Testis (tissue), 3 donors: ENCODE data around the gene CMTM4. TPM values are rescaled to one million over a fixed set of nuclear protein-coding genes. Genes with fewer than 3 reads are reported as not detected.

Experiments
- DNase-seq: peaks from one replicate; pipeline ENCODE4 v3.0.0-alpha.2; 2019
- H3K27ac ChIP-seq, 2 donors: fragments of 200-600 bp; sonication (generic); one replicate each; pipeline ENCODE4 v1.5.1; 2019
- H3K27me3 ChIP-seq: fragments of 200-600 bp; sonication (generic); one replicate; pipeline ENCODE4 v1.5.1; 2019
- H3K36me3 ChIP-seq: fragments of 200-600 bp; sonication (generic); one replicate; pipeline ENCODE4 v1.5.1; 2017; ENCODE audit warnings: low read depth; ENCODE audit errors: missing control alignments
- H3K4me1 ChIP-seq: fragments of 200-600 bp; sonication (generic); one replicate; pipeline ENCODE4 v1.5.1; 2019
- H3K4me3 ChIP-seq, 2 donors: fragments of 200-600 bp; sonication (generic); one replicate each; pipeline ENCODE4 v1.5.1; 2017 to 2019
- H3K9me3 ChIP-seq: fragments of 200-600 bp; sonication (generic); one replicate; pipeline ENCODE4 v1.5.1; 2017
- POLR2A ChIP-seq: fragments of 450-650 bp; IDR thresholded peaks from one replicate; pipeline ENCODE4 v1.6.1; 2017; ENCODE audit warnings: antibody characterized with exemption, mild to moderate bottlenecking, moderate library complexity
- WGBS, 2 donors: methylation state at CpG; one replicate each; pipeline ENCODE4 v1.1.5; 2018; 5-methylcytosine and 5-hydroxymethylcytosine counted together
- intact Hi-C: fragments of 100-400 bp; cut with DNase I; formaldehyde crosslinking; loops from one replicate; pipeline ENCODE4 v1.15.1; 2023; ENCODE audit warnings: low total_unique reads
- polyA plus RNA-seq: library from polyadenylated mRNA; stranded (reverse); fragments of 350-450 nt; fragmentation: Illumina TruSeq; extraction: RNeasy Lipid Tissue Mini Kit (QIAGEN cat#74804); gene quantifications from one replicate; pipeline ENCODE4 v1.2.3, GENCODE V29; 2014; ENCODE audit warnings: low read depth, low replicate concordance; ENCODE audit not compliant: insufficient read depth
- total RNA-seq, 2 donors: library from RNA; depleted of rRNA; stranded (reverse); fragments of >200 nt; gene quantifications; one replicate each; pipeline ENCODE4 v1.2.3, GENCODE V29; 2016
- TF ChIP-seq, protein P1 (sequence below), 3 experiments: fragments of 450-650 bp in 2 of 3; fragments of 200-600 bp in 1 of 3; sonication (generic) in 1 of 3; IDR thresholded peaks; one replicate each; pipeline ENCODE4 v1.5.1; 2016 to 2019; ENCODE audit warnings: antibody characterized with exemption in 3 of 3, mild to moderate bottlenecking in 2 of 3, moderate library complexity in 1 of 3

CMTM4 gene
- total and polyA plus RNA-seq, 3 donors from 2014 or later, result 22.2 to 59.2 (median 50.9) TPM

DNA sequence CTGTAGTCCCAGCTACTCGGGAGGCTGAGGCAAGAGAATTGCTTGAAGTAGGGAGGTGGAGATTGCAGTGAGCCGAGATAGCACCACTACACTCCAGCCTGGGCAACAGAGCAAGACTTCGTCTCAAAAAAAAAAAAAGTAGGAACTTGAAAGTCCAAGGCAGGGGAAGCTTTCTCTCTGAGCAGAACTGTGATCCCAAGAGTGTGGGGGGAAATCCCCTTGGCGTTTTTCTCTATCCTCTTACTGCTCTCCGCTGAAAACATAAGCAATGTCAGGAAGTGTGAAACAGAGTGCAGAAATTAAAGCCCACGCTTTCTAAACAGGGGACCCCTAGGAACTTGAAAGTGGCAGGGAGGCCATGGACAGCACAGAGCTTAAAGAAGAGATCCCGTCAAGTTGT lies 101.8 kb downstream of the CMTM4 start:
- DNase-seq, result no peak
- intact Hi-C loops, result no loop called here
- TF ChIP-seq, protein P1, sequence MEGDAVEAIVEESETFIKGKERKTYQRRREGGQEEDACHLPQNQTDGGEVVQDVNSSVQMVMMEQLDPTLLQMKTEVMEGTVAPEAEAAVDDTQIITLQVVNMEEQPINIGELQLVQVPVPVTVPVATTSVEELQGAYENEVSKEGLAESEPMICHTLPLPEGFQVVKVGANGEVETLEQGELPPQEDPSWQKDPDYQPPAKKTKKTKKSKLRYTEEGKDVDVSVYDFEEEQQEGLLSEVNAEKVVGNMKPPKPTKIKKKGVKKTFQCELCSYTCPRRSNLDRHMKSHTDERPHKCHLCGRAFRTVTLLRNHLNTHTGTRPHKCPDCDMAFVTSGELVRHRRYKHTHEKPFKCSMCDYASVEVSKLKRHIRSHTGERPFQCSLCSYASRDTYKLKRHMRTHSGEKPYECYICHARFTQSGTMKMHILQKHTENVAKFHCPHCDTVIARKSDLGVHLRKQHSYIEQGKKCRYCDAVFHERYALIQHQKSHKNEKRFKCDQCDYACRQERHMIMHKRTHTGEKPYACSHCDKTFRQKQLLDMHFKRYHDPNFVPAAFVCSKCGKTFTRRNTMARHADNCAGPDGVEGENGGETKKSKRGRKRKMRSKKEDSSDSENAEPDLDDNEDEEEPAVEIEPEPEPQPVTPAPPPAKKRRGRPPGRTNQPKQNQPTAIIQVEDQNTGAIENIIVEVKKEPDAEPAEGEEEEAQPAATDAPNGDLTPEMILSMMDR (IDR thresholded peaks at IDR 0.05), result no peak
- no peak for TF ChIP-seq POLR2A

DNA sequence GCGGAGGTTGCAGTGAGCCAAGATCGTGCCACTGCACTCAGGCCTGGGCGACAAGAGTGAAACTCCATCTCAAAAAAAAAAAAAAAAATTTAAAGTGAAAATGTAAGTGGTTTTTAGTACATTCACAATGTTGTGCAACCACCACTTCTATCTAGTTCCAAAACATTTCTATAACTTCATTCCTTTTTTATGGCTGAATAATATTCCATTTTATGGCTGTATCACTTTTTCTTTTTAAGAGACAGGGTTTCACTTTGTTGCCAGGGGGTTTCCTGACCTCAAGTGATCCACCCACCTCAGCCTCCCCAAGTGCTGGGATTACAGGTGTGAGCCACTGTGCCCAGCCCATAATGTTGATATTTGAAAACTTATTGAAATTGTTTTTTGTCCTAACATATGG lies 103.7 kb downstream of the CMTM4 start:
- TF ChIP-seq, protein P1 (IDR thresholded peaks at IDR 0.05), result no peak
- TF ChIP-seq POLR2A, result no peak
- 96 to 97% methylated on average over 3 of the region's 3 CpGs for WGBS, 2 donors
- intact Hi-C loops, result no loop called here

More for the DNA sequence above, 101.8 kb downstream of the CMTM4 start:
- Histone ChIP-seq H3K4me1 (no peaks in the 10 kb centered on the region), H3K9me3 (no peaks in the 10 kb centered on the region), H3K4me3 (no peak overlapping the region), H3K36me3 (no peaks in the 10 kb centered on the region), H3K27me3 (no peaks in the 10 kb centered on the region), H3K27ac (no peak overlapping the region)
- 80 to 83% methylated on average over 7 of the region's 7 CpGs for WGBS, 2 donors

DNA sequence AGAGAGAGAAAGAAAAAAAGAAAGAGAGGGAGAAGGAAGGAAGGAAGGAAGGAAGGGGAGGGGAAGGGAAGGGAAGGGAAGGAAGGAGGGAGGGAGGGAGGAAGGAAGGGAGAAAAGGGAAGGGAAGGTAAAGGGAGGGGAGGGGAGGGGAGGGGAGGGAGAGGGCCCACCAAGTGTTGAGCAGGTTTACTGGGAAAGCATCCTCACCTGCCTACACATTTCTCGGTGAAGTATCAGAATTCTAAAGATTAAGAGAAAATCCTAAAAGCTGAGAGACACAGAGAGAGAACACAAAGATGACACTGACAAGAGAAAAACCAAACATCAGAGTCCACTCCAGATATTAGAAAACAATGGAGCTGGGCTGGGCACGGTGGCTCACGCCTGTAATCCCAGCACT lies 104.3 kb downstream of the CMTM4 start:
- TF ChIP-seq, protein P1 (IDR thresholded peaks at IDR 0.05), result no peak
- no peak for TF ChIP-seq POLR2A
- no peak for DNase-seq
- intact Hi-C loops, result no loop called here
- no peak overlapping the region for H3K4me3 ChIP-seq
- H3K27me3 ChIP-seq, result no peaks in the 10 kb centered on the region
- WGBS, 2 donors, result 89 to 92% methylated on average over 3 of the region's 3 CpGs
- H3K9me3 ChIP-seq, result no peaks in the 10 kb centered on the region
- no peaks in the 10 kb centered on the region for H3K4me1 ChIP-seq
- H3K36me3 ChIP-seq, result no peaks in the 10 kb centered on the region
- no peak overlapping the region for H3K27ac ChIP-seq

More for the DNA sequence above, 103.7 kb downstream of the CMTM4 start:
- Histone ChIP-seq H3K4me1 (no peaks in the 10 kb centered on the region), H3K4me3 (no peak overlapping the region), H3K9me3 (no peaks in the 10 kb centered on the region), H3K27me3 (no peaks in the 10 kb centered on the region), H3K36me3 (no peaks in the 10 kb centered on the region), H3K27ac (no peak overlapping the region)
- no peak for DNase-seq

DNA sequence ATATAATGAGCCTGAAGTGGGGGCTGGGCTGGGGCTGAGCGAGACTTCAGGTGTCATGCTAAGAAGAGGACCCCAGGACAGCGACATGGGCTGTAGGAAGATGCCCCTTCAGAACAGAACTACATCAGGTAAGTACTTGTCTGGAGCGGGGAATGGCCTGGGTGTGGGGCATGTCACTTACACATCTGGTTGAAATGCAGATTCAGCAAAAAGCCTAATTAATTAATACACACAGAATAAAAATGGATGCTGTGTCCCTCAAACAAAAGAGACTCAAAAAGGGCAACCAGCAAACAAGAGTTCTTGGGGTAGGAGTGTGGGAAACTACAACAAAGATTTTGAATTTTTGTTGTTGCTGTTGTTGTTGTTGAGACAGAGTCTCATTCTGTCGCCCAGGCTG lies 105.5 kb downstream of the CMTM4 start:
- DNase-seq, result no peak
- H3K4me1 ChIP-seq, result no peaks in the 10 kb centered on the region
- no peak overlapping the region for H3K4me3 ChIP-seq
- no peaks in the 10 kb centered on the region for H3K9me3 ChIP-seq
- no peaks in the 10 kb centered on the region for H3K36me3 ChIP-seq
- no peak overlapping the region for H3K27ac ChIP-seq
- whole genome bisulfite sequencing, 2 donors, result 92 to 93% methylated on average over 4 of the region's 4 CpGs
- no peaks in the 10 kb centered on the region for H3K27me3 ChIP-seq
- intact Hi-C loops, result no loop called here
- TF ChIP-seq, protein P1 (IDR thresholded peaks at IDR 0.05), result no peak
- TF ChIP-seq POLR2A, result no peak

DNA sequence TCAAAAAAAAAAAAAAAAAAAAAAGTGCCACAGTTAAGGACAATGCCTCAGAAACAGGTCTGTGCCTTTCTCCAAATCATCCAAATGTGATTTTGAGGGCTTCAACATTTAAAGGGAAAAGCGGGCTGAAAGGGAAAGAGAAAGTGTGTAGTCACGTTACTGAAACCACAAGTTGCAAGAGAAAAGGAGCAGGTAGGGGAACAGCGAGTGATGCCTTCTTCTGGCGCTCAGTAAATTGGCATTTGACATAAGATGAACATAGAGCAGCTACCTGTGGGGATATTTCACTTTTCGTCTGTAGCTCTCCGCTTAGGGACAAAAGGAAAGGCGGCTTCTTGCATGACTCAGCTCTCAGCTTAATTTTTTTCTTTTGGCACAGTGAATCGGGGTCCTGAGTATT lies 106.2 kb downstream of the CMTM4 start:
- no peak overlapping the region for H3K27ac ChIP-seq
- no peak overlapping the region for H3K4me3 ChIP-seq
- WGBS, 2 donors, result 91 to 93% methylated on average over 8 of the region's 8 CpGs
- no peaks in the 10 kb centered on the region for H3K27me3 ChIP-seq
- DNase-seq, result no peak
- H3K4me1 ChIP-seq, result no peaks in the 10 kb centered on the region
- intact Hi-C loops, result no loop called here
- H3K9me3 ChIP-seq, result no peaks in the 10 kb centered on the region
- no peaks in the 10 kb centered on the region for H3K36me3 ChIP-seq
- TF ChIP-seq, protein P1 (IDR thresholded peaks at IDR 0.05), result no peak
- no peak for TF ChIP-seq POLR2A
